ENCODE measurements around the gene RABEP2.
"Not testable (repeated sequence)": the region's sequence is repeated elsewhere in the genome, so short reads cannot be mapped to it uniquely, and the experiment has no call there.

RABEP2 gene

GRCh38 chr16:28878083-28878926 lies 46.7 kb downstream of the RABEP2 start, which contains the start of gene ATP2A1:
Gene ATP2A1, plus strand, starts transcription at chr16:28878488. Its CDS starts 184 bp downstream, at chr16:28878672.
- no peak for DNase-seq

- DNase-seq = no peak
Observed at GRCh38 chr16:28877655-28878000, 47.4 kb downstream of the RABEP2 start.

GRCh38 chr16:28876973-28877654 lies 47.9 kb downstream of the RABEP2 start:
- DNase-seq = no peak

- no peak for DNase-seq
Observed at GRCh38 chr16:28876019-28876659, 48.9 kb downstream of the RABEP2 start.

GRCh38 chr16:28875134-28876018 lies 49.7 kb downstream of the RABEP2 start:
- no peak for DNase-seq

GRCh38 chr16:28874406-28874805 lies 50.6 kb downstream of the RABEP2 start:
- DNase-seq = no peak

GRCh38 chr16:28873543-28874201 lies 51.4 kb downstream of the RABEP2 start:
- no peak for DNase-seq

GRCh38 chr16:28872952-28873351 lies 52.1 kb downstream of the RABEP2 start:
- DNase-seq = no peak

- DNase-seq = no peak
Observed at GRCh38 chr16:28869201-28869600, 55.8 kb downstream of the RABEP2 start.

GRCh38 chr16:28867646-28868045 lies 57.4 kb downstream of the RABEP2 start:
- not testable (repeated sequence) for DNase-seq

GRCh38 chr16:28867241-28867640 lies 57.8 kb downstream of the RABEP2 start:
- no peak for DNase-seq

GRCh38 chr16:28866454-28866804 lies 58.6 kb downstream of the RABEP2 start:
- DNase-seq = no peak

- DNase-seq = no peak
Observed at GRCh38 chr16:28865722-28866453, 59.1 kb downstream of the RABEP2 start.

GRCh38 chr16:28865001-28865688 lies 59.9 kb downstream of the RABEP2 start:
- no peak for DNase-seq

- no peak for DNase-seq
Observed at GRCh38 chr16:28863929-28864793, 60.9 kb downstream of the RABEP2 start.

- DNase-seq = no peak
Observed at GRCh38 chr16:28859326-28859725, 65.7 kb downstream of the RABEP2 start.

GRCh38 chr16:28858421-28858820 lies 66.6 kb downstream of the RABEP2 start:
- DNase-seq = no peak
